ENCODE results near the gene RER1.

The RER1 gene

DNA sequence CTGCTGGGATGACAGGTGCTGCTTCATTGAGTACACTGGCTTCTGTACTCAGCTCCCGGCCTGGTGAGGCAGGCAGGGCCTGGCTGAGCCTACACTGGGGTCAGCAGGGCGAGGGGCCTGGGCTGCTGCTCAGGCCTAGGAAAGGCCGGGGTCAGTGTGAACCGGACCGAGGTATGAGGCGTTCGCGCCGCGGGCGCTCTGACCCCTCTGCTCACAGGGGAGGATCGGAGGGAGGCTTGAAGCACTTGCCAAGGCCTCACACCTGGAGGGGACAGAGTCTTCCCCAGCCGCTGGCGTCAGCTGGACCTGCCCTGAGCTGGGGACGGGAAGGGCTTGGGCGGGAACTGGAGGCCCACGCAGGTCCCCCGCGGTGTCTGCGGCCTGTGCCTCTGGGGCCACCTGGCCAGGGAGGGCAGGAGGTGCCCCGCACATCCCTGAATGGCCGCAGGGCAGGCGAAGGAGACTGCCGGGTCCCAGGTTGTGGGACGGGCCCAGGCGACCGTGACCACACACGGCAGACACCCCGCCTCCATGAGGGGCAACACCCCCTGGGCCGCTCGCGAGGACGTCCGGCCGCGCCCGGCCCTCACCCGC is 20.3 kb downstream of the RER1 start:
- Histone ChIP-seq H3K9ac (ENCODE audit: low read depth, low read length) (peak overlapping the region; percentile 99), H3K4me1 (ENCODE audit: insufficient read depth, low read length) (peaks cover 41% of the 10 kb centered on the region), H3K27me3 (ENCODE audit: insufficient read depth, low read length, poor library complexity) (no peaks in the 10 kb centered on the region), H3K9me3 (ENCODE audit: insufficient read depth, low read length, severe bottlenecking) (no peaks in the 10 kb centered on the region), H3K4me2 (ENCODE audit: insufficient read depth, low read length) (peak overlapping the region; percentile 72), H3K27ac (ENCODE audit: low read length) (peak overlapping the region; percentile 80), H3K4me3 (ENCODE audit: low read depth in 1 of 2, low read length in 2 of 2) (peak overlapping the region; percentile 52 to 99), H4K20me1 (ENCODE audit: insufficient read depth, low read length) (peaks cover 3% of the 10 kb centered on the region; the same call in 1 of the 2 replicates), H2AFZ (ENCODE audit: low read depth, low read length) (peak overlapping the region; percentile 93), H3K36me3 (ENCODE audit: insufficient read depth, low read length) (peaks cover 23% of the 10 kb centered on the region), H3K79me2 (ENCODE audit: insufficient read depth, low read length) (peaks cover 10% of the 10 kb centered on the region)
- TF ChIP-seq, protein P1, sequence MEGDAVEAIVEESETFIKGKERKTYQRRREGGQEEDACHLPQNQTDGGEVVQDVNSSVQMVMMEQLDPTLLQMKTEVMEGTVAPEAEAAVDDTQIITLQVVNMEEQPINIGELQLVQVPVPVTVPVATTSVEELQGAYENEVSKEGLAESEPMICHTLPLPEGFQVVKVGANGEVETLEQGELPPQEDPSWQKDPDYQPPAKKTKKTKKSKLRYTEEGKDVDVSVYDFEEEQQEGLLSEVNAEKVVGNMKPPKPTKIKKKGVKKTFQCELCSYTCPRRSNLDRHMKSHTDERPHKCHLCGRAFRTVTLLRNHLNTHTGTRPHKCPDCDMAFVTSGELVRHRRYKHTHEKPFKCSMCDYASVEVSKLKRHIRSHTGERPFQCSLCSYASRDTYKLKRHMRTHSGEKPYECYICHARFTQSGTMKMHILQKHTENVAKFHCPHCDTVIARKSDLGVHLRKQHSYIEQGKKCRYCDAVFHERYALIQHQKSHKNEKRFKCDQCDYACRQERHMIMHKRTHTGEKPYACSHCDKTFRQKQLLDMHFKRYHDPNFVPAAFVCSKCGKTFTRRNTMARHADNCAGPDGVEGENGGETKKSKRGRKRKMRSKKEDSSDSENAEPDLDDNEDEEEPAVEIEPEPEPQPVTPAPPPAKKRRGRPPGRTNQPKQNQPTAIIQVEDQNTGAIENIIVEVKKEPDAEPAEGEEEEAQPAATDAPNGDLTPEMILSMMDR (IDR thresholded peaks at IDR 0.05; ENCODE audit: borderline replicate concordance, extremely low read depth, low read length, poor library complexity, severe bottlenecking) = no peak
- TF ChIP-seq EZH2 (IDR thresholded peaks at IDR 0.05; ENCODE audit: borderline replicate concordance, low read depth, low read length, severe bottlenecking) = no peak
- DNase-seq = no peak
- peak; percentile 35 for ATAC-seq (ENCODE audit: insufficient read depth, low read depth)

DNA sequence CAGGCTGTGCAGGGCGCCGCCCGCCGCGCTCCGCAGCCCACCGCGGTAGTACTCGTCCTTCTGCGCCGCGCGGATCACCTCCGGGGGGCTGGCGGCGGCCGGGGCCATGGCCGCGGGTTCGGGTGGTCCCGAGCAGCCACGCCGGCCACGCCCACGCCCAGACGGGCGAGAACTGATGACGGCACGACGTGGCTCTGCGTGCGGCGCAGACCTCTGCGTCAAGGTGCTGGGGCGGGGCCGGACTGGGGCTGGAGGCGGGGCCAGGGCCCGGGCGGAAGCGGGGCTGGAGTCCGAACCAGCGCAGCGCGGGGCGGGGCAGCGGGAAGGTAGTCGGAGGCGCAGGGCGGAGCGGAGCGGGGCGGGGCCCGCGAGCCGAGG is 20.7 kb downstream of the RER1 start, which contains the start of gene PEX10:
Gene PEX10, minus strand, starts transcription at position 170 of the 378 bp plus-strand sequence. Its CDS starts 62 bp downstream, at position 108.
- Histone ChIP-seq H3K79me2 (ENCODE audit: insufficient read depth, low read length) (peaks cover 10% of the 10 kb centered on the region), H3K4me1 (ENCODE audit: insufficient read depth, low read length) (peaks cover 42% of the 10 kb centered on the region), H3K9ac (ENCODE audit: low read depth, low read length) (peak within 1 kb of the TSS; percentile 99), H3K4me2 (ENCODE audit: insufficient read depth, low read length) (peak within 1 kb of the TSS; percentile 72), H4K20me1 (ENCODE audit: insufficient read depth, low read length) (peaks cover 3% of the 10 kb centered on the region; the same call in 1 of the 2 replicates), H3K27me3 (ENCODE audit: insufficient read depth, low read length, poor library complexity) (no peaks in the 10 kb centered on the region), H3K9me3 (ENCODE audit: insufficient read depth, low read length, severe bottlenecking) (no peaks in the 10 kb centered on the region), H3K36me3 (ENCODE audit: insufficient read depth, low read length) (peaks cover 18% of the 10 kb centered on the region), H3K27ac (ENCODE audit: low read length) (peak within 1 kb of the TSS; percentile 86), H3K4me3 (ENCODE audit: low read depth in 1 of 2, low read length in 2 of 2) (peak within 1 kb of the TSS; percentile 56 to 99), H2AFZ (ENCODE audit: low read depth, low read length) (peak within 1 kb of the TSS; percentile 93)
- TF ChIP-seq, protein P1 (IDR thresholded peaks at IDR 0.05; ENCODE audit: borderline replicate concordance, extremely low read depth, low read length, poor library complexity, severe bottlenecking) = no peak
- no peak for TF ChIP-seq EZH2 (IDR thresholded peaks at IDR 0.05; ENCODE audit: borderline replicate concordance, low read depth, low read length, severe bottlenecking)
- ATAC-seq (ENCODE audit: insufficient read depth, low read depth) (peak; percentile 84), DNase-seq (peak; percentile 99)

DNA sequence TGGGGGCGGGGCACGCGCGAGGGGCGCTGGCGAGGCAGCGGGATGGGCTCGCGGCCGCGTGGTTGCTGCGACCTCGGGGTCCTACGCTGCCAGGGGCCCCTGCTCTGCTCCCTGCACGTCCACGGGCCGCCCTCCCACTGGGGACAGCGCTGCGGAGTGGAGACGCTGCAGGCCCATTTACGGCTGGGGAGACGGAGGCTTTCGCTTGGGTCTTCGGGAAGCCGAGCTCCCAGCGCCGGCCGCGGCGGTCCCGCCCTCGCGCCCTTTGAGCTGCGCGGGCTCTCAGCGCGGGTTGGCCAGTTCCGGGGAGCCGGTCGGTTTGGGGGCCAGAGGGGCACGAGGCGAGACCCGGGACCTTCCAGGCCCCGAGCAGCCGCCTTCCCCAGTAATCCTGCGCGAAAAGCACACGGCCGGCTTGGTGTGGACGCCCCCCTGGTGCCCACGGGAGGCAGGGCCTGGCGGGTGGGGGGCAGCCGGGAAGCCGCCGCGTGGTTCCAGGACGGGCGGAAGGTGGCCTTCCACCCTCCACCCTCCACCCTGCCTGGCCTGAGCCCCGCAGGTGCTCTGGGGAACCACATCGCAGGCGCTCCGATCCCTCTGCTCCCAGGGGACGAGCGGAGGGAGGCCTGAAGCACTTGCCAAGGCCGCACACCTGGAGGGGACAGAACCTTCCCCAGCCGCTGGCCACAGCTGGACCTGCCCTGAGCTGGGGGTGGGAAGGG is 21.3 kb downstream of the RER1 start:
- peak; percentile 44 for ATAC-seq (ENCODE audit: insufficient read depth, low read depth)
- Histone ChIP-seq H2AFZ (ENCODE audit: low read depth, low read length) (peak overlapping the region; percentile 90), H3K27me3 (ENCODE audit: insufficient read depth, low read length, poor library complexity) (no peaks in the 10 kb centered on the region), H3K4me1 (ENCODE audit: insufficient read depth, low read length) (peaks cover 42% of the 10 kb centered on the region), H3K79me2 (ENCODE audit: insufficient read depth, low read length) (peaks cover 10% of the 10 kb centered on the region), H3K9ac (ENCODE audit: low read depth, low read length) (peak overlapping the region; percentile 99), H4K20me1 (ENCODE audit: insufficient read depth, low read length) (0 out of 2 replicates have a peak, but pooled peaks cover 3% of the 10 kb centered on the region), H3K4me3 (ENCODE audit: low read depth in 1 of 2, low read length in 2 of 2) (peak overlapping the region; percentile 56 to 99), H3K9me3 (ENCODE audit: insufficient read depth, low read length, severe bottlenecking) (no peaks in the 10 kb centered on the region), H3K27ac (ENCODE audit: low read length) (peak overlapping the region; percentile 86), H3K36me3 (ENCODE audit: insufficient read depth, low read length) (peaks cover 14% of the 10 kb centered on the region), H3K4me2 (ENCODE audit: insufficient read depth, low read length) (peak overlapping the region; percentile 72)
- TF ChIP-seq, protein P1 (IDR thresholded peaks at IDR 0.05; ENCODE audit: borderline replicate concordance, extremely low read depth, low read length, poor library complexity, severe bottlenecking) = no peak
- TF ChIP-seq EZH2 (IDR thresholded peaks at IDR 0.05; ENCODE audit: borderline replicate concordance, low read depth, low read length, severe bottlenecking) = no peak
- DNase-seq = peak; percentile 40
